Sigmoid colon (tissue), 7 donors: ENCODE measurements around the gene SLC8A3. TPM values are rescaled to one million over a fixed set of nuclear protein-coding genes. Genes with fewer than 3 reads are reported as not detected.

Source experiments
- DNase-seq: peaks from one replicate; pipeline ENCODE4 v3.0.0-alpha.2; 2019
- H3K27ac ChIP-seq, 4 donors: fragments of 200-600 bp; sonication (generic); one replicate each; pipeline ENCODE4 v1.5.1; 2016 to 2019; ENCODE audit warnings: mild to moderate bottlenecking in 1 of 4
- H3K27me3 ChIP-seq, 3 donors: fragments of 200-600 bp; sonication (generic); one replicate each; pipeline ENCODE4 v1.5.1; 2019; ENCODE audit warnings: mild to moderate bottlenecking in 1 of 3
- H3K36me3 ChIP-seq, 4 donors: fragments of 200-600 bp; sonication (generic); one replicate each; pipeline ENCODE4 v1.5.1; 2016 to 2019
- H3K4me1 ChIP-seq, 4 donors: fragments of 200-600 bp; sonication (generic); one replicate each; pipeline ENCODE4 v1.5.1; 2017 to 2019
- H3K4me3 ChIP-seq, 4 donors: fragments of 200-600 bp; sonication (generic); one replicate each; pipeline ENCODE4 v1.5.1; 2017 to 2019; ENCODE audit warnings: mild to moderate bottlenecking in 2 of 4, moderate library complexity in 1 of 4
- H3K9me3 ChIP-seq, 4 donors: fragments of 200-600 bp in 3 of 4; sonication (generic) in 3 of 4; one replicate each; pipeline versions ENCODE4 v1.5.1 to v1.6.1; 2013 to 2019
- EP300 ChIP-seq, 4 donors: sonication (generic); formaldehyde crosslinking; IDR thresholded peaks; one replicate each; pipeline ENCODE4 v1.6.1; 2017; ENCODE audit warnings: antibody characterized with exemption in 4 of 4
- POLR2A ChIP-seq, 2 donors: fragments of 450-650 bp; IDR thresholded peaks; one replicate each; pipeline ENCODE4 v1.6.1; 2016; ENCODE audit warnings: antibody characterized with exemption in 2 of 2, mild to moderate bottlenecking in 2 of 2, moderate library complexity in 2 of 2
- POLR2AphosphoS5 ChIP-seq, 4 donors: sonication (generic); formaldehyde crosslinking; IDR thresholded peaks; one replicate each; pipeline ENCODE4 v1.6.1; 2017; ENCODE audit warnings: antibody characterized with exemption in 4 of 4
- WGBS, 2 donors: extraction: QIAGEN DNeasy Blood & Tissue Kit; methylation state at CpG; one replicate each; pipeline ENCODE4 v1.1.7; 2013; 5-methylcytosine and 5-hydroxymethylcytosine counted together
- intact Hi-C: fragments of 100-400 bp; cut with DNase I; formaldehyde crosslinking; loops from one replicate; pipeline ENCODE4 v1.15.1; 2023
- polyA plus RNA-seq, 3 donors: library from polyadenylated mRNA; stranded (reverse); fragments of 200-250 nt; gene quantifications; one replicate each; pipeline ENCODE4 v1.2.3, GENCODE V29; 2013
- total RNA-seq, 4 donors: library from RNA; depleted of rRNA; stranded (reverse); fragments of >200 nt; gene quantifications; one replicate each; pipeline ENCODE4 v1.1.0, GENCODE V29; 2016
- TF ChIP-seq, protein P1 (sequence below), 4 experiments: fragments of 450-650 bp in 3 of 4; fragments of 200-600 bp in 1 of 4; IDR thresholded peaks; one replicate each; pipeline ENCODE4 v1.5.1; 2016 to 2019; ENCODE audit warnings: antibody characterized with exemption in 4 of 4, mild to moderate bottlenecking in 3 of 4, moderate library complexity in 2 of 4
- donor health status: healthy with polysubstance abuse.
- donor health status: Bipolar disorder and iron deficiency.
- donor health status: healthy.

The SLC8A3 gene
- total and polyA plus RNA-seq, 7 donors, result 0.17 to 0.82 (median 0.31) TPM; not detected in 3

DNA sequence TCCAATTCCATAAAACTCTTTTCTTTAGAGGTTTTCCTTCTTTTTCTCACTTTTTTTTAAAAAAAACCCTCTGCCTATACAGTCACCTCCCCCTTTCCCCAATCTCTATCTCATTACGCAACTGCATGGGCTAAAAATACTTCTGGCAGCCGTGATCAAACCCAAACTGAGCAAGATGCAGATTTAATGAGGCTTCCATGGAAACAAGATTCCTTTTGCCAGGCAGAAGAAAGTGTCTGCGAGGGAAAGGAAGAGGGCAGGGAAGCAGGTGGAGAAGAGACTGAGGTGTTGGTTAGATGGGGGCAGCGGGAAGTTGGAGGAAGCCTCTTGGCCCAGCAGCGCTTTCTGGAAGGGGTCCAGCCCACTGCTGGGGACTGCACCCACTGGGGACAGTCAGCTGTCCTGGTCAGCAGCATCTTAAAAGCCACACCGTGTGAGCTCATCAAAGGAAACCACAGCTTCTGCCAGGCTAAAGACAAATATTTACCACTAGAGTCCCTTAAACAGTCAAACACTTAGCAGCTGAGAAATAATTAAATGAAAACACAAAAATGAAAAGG is 90.4 kb downstream of the SLC8A3 start:
- no peak for DNase-seq
- TF ChIP-seq POLR2A (IDR thresholded peaks at IDR 0.05) (no peak), EP300 (IDR thresholded peaks at IDR 0.05) (no peak), POLR2AphosphoS5 (IDR thresholded peaks at IDR 0.05) (no peak)
- TF ChIP-seq, protein P1, sequence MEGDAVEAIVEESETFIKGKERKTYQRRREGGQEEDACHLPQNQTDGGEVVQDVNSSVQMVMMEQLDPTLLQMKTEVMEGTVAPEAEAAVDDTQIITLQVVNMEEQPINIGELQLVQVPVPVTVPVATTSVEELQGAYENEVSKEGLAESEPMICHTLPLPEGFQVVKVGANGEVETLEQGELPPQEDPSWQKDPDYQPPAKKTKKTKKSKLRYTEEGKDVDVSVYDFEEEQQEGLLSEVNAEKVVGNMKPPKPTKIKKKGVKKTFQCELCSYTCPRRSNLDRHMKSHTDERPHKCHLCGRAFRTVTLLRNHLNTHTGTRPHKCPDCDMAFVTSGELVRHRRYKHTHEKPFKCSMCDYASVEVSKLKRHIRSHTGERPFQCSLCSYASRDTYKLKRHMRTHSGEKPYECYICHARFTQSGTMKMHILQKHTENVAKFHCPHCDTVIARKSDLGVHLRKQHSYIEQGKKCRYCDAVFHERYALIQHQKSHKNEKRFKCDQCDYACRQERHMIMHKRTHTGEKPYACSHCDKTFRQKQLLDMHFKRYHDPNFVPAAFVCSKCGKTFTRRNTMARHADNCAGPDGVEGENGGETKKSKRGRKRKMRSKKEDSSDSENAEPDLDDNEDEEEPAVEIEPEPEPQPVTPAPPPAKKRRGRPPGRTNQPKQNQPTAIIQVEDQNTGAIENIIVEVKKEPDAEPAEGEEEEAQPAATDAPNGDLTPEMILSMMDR (IDR thresholded peaks at IDR 0.05), result no peak
- intact Hi-C loops, result no loop called here
- Histone ChIP-seq H3K27me3 (no peaks in the 10 kb centered on the region), H3K4me3 (no peak overlapping the region), H3K4me1 (peaks cover 0 to 26% (median 13%) of the 10 kb centered on the region in 4 donors), H3K36me3 (no peaks in the 10 kb centered on the region), H3K9me3 (no peaks in the 10 kb centered on the region), H3K27ac (no peak overlapping the region)
- WGBS, 2 donors, result 23 to 26% methylated on average over 6 of the region's 6 CpGs

DNA sequence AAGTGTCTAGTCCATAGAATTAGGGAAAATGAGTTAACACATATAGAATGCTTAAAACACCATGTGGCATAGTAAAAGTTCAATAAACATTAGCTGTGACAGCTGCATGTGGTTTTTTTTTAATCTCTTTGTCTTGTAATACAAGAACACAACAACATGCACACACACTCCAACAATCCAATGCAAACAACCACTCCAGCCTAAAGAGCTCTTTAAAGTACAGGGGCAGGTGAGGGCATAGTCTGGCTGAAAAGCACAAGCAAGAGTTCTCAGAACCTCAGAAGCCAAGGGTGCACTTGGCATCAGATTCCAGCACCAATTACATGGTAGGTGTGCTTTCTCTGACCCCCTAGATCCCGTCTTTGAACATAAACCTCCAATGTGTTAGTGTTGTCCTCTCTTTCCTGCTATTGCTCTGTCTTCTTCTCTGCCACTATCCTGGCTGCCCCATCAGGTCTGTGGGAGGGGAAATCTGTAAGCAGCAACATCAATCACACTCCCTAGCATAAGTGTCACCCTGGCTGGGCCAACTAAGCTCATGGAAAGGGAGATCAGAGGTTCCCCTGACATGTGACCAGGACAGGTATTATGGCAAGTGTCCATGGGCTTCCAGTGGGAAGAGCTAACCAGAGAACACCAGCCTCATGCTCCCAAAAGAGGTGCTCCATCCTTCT is 91.0 kb downstream of the SLC8A3 start:
- intact Hi-C loops, result no loop called here
- TF ChIP-seq, protein P1 (IDR thresholded peaks at IDR 0.05), result no peak
- no peak for TF ChIP-seq POLR2A (IDR thresholded peaks at IDR 0.05)
- TF ChIP-seq POLR2AphosphoS5 (IDR thresholded peaks at IDR 0.05), result no peak
- TF ChIP-seq EP300 (IDR thresholded peaks at IDR 0.05), result no peak
- WGBS, 2 donors, result 46 to 51% methylated on average over 1 of the region's 1 CpG
- DNase-seq, result no peak
- no peaks in the 10 kb centered on the region for H3K27me3 ChIP-seq
- H3K27ac ChIP-seq, result no peak overlapping the region
- no peaks in the 10 kb centered on the region for H3K36me3 ChIP-seq
- no peaks in the 10 kb centered on the region for H3K9me3 ChIP-seq
- no peak overlapping the region for H3K4me3 ChIP-seq
- peaks cover 0 to 26% (median 13%) of the 10 kb centered on the region in 4 donors for H3K4me1 ChIP-seq

DNA sequence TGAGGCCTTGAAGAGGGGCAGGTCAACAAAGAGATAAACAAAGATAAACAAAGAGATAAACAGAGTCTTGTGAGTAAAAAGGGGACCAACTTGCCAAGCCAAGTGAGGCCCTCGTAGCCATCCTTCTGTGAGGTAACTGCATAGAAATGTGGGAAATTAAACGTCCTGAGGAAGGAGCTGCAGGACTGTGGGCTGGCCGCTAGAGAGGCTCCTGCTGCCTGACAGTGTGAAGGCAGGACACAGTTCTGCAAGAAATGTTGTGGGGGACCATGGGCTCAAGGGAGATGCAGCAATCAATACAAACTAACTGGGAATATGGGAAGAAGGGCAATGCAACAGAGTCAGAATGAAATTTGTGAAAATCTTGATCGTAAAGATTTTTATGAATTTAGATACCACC is 91.9 kb downstream of the SLC8A3 start:
- Histone ChIP-seq H3K27ac (no peak overlapping the region), H3K9me3 (no peaks in the 10 kb centered on the region), H3K36me3 (no peaks in the 10 kb centered on the region), H3K27me3 (no peaks in the 10 kb centered on the region), H3K4me1 (peaks cover 0 to 26% (median 13%) of the 10 kb centered on the region in 4 donors), H3K4me3 (no peak overlapping the region)
- WGBS, 2 donors, result 32 to 55% methylated on average over 4 of the region's 4 CpGs
- intact Hi-C loops, result no loop called here
- DNase-seq, result no peak
- no peak for TF ChIP-seq EP300 (IDR thresholded peaks at IDR 0.05)
- TF ChIP-seq, protein P1 (IDR thresholded peaks at IDR 0.05), result no peak
- TF ChIP-seq POLR2AphosphoS5 (IDR thresholded peaks at IDR 0.05), result no peak
- TF ChIP-seq POLR2A (IDR thresholded peaks at IDR 0.05), result no peak

DNA sequence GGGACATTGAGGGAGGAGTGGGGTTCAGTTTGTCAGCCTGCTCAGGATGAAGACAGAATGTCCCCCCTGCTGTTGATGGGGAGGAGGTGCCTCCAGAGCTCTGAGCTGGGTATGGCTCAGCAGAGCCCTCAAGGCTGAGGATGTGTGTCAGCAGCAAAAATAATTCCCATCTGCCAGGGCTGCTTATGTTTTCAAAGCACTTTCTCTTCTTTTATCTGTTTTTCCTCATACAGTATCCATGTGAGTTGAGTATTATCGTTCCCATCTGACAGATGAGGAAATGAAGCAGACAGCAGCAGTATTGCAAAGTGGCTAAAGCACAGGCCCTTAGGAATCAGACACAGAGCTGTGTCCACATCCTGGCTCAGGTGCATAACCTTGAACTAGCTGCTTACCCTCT is 94.1 kb downstream of the SLC8A3 start:
- Histone ChIP-seq H3K9me3 (no peaks in the 10 kb centered on the region), H3K27me3 (no peaks in the 10 kb centered on the region), H3K27ac (no peak overlapping the region), H3K4me1 (peaks cover 0 to 26% (median 13%) of the 10 kb centered on the region in 4 donors), H3K4me3 (no peak overlapping the region), H3K36me3 (no peaks in the 10 kb centered on the region)
- no peak for DNase-seq
- TF ChIP-seq, protein P1 (IDR thresholded peaks at IDR 0.05), result no peak
- TF ChIP-seq POLR2AphosphoS5 (IDR thresholded peaks at IDR 0.05), result no peak
- TF ChIP-seq EP300 (IDR thresholded peaks at IDR 0.05), result no peak
- TF ChIP-seq POLR2A (IDR thresholded peaks at IDR 0.05), result no peak
- intact Hi-C loops, result no loop called here
- WGBS, 2 donors, result 67 to 80% methylated on average over 1 of the region's 1 CpG
